Endodermal cell (in vitro differentiated cells): Measurements from ENCODE around the gene PCDH10. TPM values are rescaled to one million over a fixed set of nuclear protein-coding genes. Genes with fewer than 3 reads are reported as not detected.
A peak's percentile ranks its signal among the peaks of the same experiment; 100 is the strongest.

ENCODE experiments used
- DNase-seq: peaks from one replicate; pipeline ENCODE4 v3.0.0-alpha.2; 2017
- H3K27ac ChIP-seq: 2 replicates; pipeline ENCODE4 v1.5.1; 2013; ENCODE audit warnings: mild to moderate bottlenecking, low read depth, low read length, moderate library complexity
- H3K27me3 ChIP-seq: 2 replicates; pipeline ENCODE4 v1.6.1; 2013; ENCODE audit warnings: mild to moderate bottlenecking, low read length, moderate library complexity; ENCODE audit not compliant: insufficient read depth, control insufficient read depth, poor library complexity, severe bottlenecking
- H3K36me3 ChIP-seq: 2 replicates; pipeline ENCODE4 v1.7.0; 2013; ENCODE audit warnings: mild to moderate bottlenecking, low read length, moderate library complexity; ENCODE audit not compliant: control insufficient read depth, insufficient read depth
- H3K4me1 ChIP-seq: one replicate; pipeline ENCODE4 v1.7.0; 2013; ENCODE audit warnings: low read length; ENCODE audit not compliant: control insufficient read depth, insufficient read depth
- H3K4me3 ChIP-seq: 2 replicates; pipeline ENCODE4 v1.5.1; 2013; ENCODE audit warnings: mild to moderate bottlenecking, low read length, moderate library complexity
- H3K9ac ChIP-seq: 2 replicates; pipeline ENCODE4 v1.6.1; 2013; ENCODE audit warnings: mild to moderate bottlenecking, low read length, moderate library complexity; ENCODE audit not compliant: poor library complexity, severe bottlenecking; ENCODE audit errors: extremely low read depth
- H3K9me3 ChIP-seq: 2 replicates; pipeline ENCODE4 v1.6.1; 2013; ENCODE audit warnings: mild to moderate bottlenecking, low read length, moderate library complexity; ENCODE audit not compliant: control insufficient read depth
- H3K27ac Mint-ChIP-seq: 2 replicates; pipeline ENCODE4 v1.8.0; 2020; ENCODE audit warnings: mixed read lengths
- H3K27me3 Mint-ChIP-seq: 2 replicates; pipeline ENCODE4 v1.8.0; 2021; ENCODE audit warnings: mild to moderate bottlenecking, mixed read lengths; ENCODE audit not compliant: insufficient read depth
- H3K36me3 Mint-ChIP-seq: 2 replicates; pipeline ENCODE4 v1.8.0; 2020; ENCODE audit warnings: low read depth, mixed read lengths
- H3K4me1 Mint-ChIP-seq: 2 replicates; pipeline ENCODE4 v1.8.0; 2020; ENCODE audit warnings: mixed read lengths
- H3K4me3 Mint-ChIP-seq: 2 replicates; pipeline ENCODE4 v1.8.0; 2020; ENCODE audit warnings: mild to moderate bottlenecking, moderate library complexity, mixed read lengths
- H3K9me3 Mint-ChIP-seq: 2 replicates; pipeline ENCODE4 v1.8.0; 2020; ENCODE audit warnings: mild to moderate bottlenecking, mixed read lengths
- CTCF ChIP-seq: fragments of 200-600 bp; sonication (generic); conservative IDR thresholded peaks from 2 replicates; pipeline ENCODE4 v1.5.0; 2021; ENCODE audit warnings: antibody characterized with exemption, mild to moderate bottlenecking
- WGBS, 2 experiments: methylation state at CpG; one replicate each; pipeline versions ENCODE4 v1.1.5 to v1.1.7; 2013; ENCODE audit warnings: missing lambda C conversion rate in 2 of 2, mixed read lengths in 1 of 2; ENCODE audit not compliant: insufficient coverage in 1 of 2, insufficient read length in 1 of 2; 5-methylcytosine and 5-hydroxymethylcytosine counted together
- total RNA-seq, 2 donors: library from RNA; stranded (reverse); fragmentation: NEBNext Ultra II Directional in 1 of 2; extraction: Animal tissue kit (Norgen Biotek cat#: 25700) in 1 of 2; gene quantifications; 2 replicates in 1 of 2; 3 replicates in 1 of 2; pipeline ENCODE4 v1.2.1, GENCODE V29; 2021

PCDH10 gene
- total RNA-seq, 2 donors from 2014 or later: 111 to 139 TPM

GRCh38 chr4:133146574-133147241 lies 2.4 kb upstream of the PCDH10 start:
- Mint-ChIP-seq H3K4me3 (peak overlapping the region; percentile 97), H3K27me3 (peaks cover 13% of the 10 kb centered on the region), H3K9me3 (no peaks in the 10 kb centered on the region), H3K27ac (peak overlapping the region; percentile 87), H3K36me3 (no peaks in the 10 kb centered on the region), H3K4me1 (peaks cover 22% of the 10 kb centered on the region)
- Histone ChIP-seq H3K27me3 (peaks cover 6% of the 10 kb centered on the region), H3K27ac (no peak overlapping the region), H3K36me3 (no peaks in the 10 kb centered on the region), H3K4me1 (no peaks in the 10 kb centered on the region), H3K9ac (peak overlapping the region; percentile 62), H3K9me3 (no peaks in the 10 kb centered on the region), H3K4me3 (peak overlapping the region; percentile 98)
- DNase-seq: peak; percentile 94
- WGBS, 2 experiments: 2 to 7% methylated on average over 15 to 29 of the region's 29 CpGs
- peak; percentile 98 for TF ChIP-seq CTCF

- peak; percentile 64 for DNase-seq
- no peak overlapping the region for H3K27ac Mint-ChIP-seq
- H3K4me3 Mint-ChIP-seq: peak overlapping the region; percentile 97
Observed at GRCh38 chr4:133147286-133147821, 1.7 kb upstream of the PCDH10 start.

More at GRCh38 chr4:133147286-133147821, 1.7 kb upstream of the PCDH10 start:
- Mint-ChIP-seq H3K9me3 (no peaks in the 10 kb centered on the region), H3K4me1 (peaks cover 22% of the 10 kb centered on the region), H3K36me3 (peaks cover 3% of the 10 kb centered on the region), H3K27me3 (peaks cover 13% of the 10 kb centered on the region)
- Histone ChIP-seq H3K4me1 (no peaks in the 10 kb centered on the region), H3K9me3 (no peaks in the 10 kb centered on the region), H3K36me3 (no peaks in the 10 kb centered on the region), H3K4me3 (peak overlapping the region; percentile 98), H3K27me3 (peaks cover 6% of the 10 kb centered on the region), H3K9ac (peak overlapping the region; percentile 62), H3K27ac (no peak overlapping the region)
- 3 to 4% methylated on average over 6 to 23 of the region's 23 CpGs for WGBS, 2 experiments
- TF ChIP-seq CTCF: no peak
